CD4-positive, alpha-beta T cell treated with Interferon gamma for 1 hour (primary cell): ENCODE data around the gene FCN1.

Source experiments
- DNase-seq: peaks from one replicate; pipeline ENCODE4 v3.0.0-alpha.2; 2020

FCN1 gene

GRCh38 chr9:134913713-134914500, 3.8 kb downstream of the FCN1 start:
- no peak for DNase-seq

- no peak for DNase-seq
Measured at GRCh38 chr9:134913041-134913712, 4.5 kb downstream of the FCN1 start.

GRCh38 chr9:134912126-134912840, 5.4 kb downstream of the FCN1 start:
- no peak for DNase-seq

GRCh38 chr9:134909511-134910481, 7.9 kb downstream of the FCN1 start:
- DNase-seq, result no peak

GRCh38 chr9:134908524-134909309, 9.0 kb downstream of the FCN1 start:
- no peak for DNase-seq

GRCh38 chr9:134902936-134903335, 14.8 kb downstream of the FCN1 start:
- DNase-seq, result no peak

- no peak for DNase-seq
Measured at GRCh38 chr9:134899818-134900217, 17.9 kb downstream of the FCN1 start.

- DNase-seq, result no peak
Measured at GRCh38 chr9:134899168-134899567, 18.5 kb downstream of the FCN1 start.

GRCh38 chr9:134898319-134898718, 19.4 kb downstream of the FCN1 start:
- no peak for DNase-seq

GRCh38 chr9:134897584-134898170, 20.0 kb downstream of the FCN1 start:
- DNase-seq, result no peak

GRCh38 chr9:134896834-134897583, 20.7 kb downstream of the FCN1 start:
- DNase-seq, result no peak

- DNase-seq, result no peak
Measured at GRCh38 chr9:134895908-134896833, 21.5 kb downstream of the FCN1 start.

- no peak for DNase-seq
Measured at GRCh38 chr9:134895567-134895907, 22.2 kb downstream of the FCN1 start.

- DNase-seq, result no peak
Measured at GRCh38 chr9:134895097-134895496, 22.6 kb downstream of the FCN1 start.

- DNase-seq, result no peak
Measured at GRCh38 chr9:134894136-134894860, 23.4 kb downstream of the FCN1 start.

- no peak for DNase-seq
Measured at GRCh38 chr9:134892820-134893420, 24.8 kb downstream of the FCN1 start.

- no peak for DNase-seq
Measured at GRCh38 chr9:134892221-134892620, 25.5 kb downstream of the FCN1 start.

GRCh38 chr9:134891713-134892112, 26.0 kb downstream of the FCN1 start:
- no peak for DNase-seq
